HG03103 (cell line): ENCODE data around the gene UBQLN4.
A peak's percentile ranks its signal among the peaks of the same experiment; 100 is the strongest.

Experiments used
- ATAC-seq: cut with Tn5 transposase; IDR thresholded peaks from one replicate; pipeline ENCODE4 v1.9.1; 2021; ENCODE audit warnings: low read depth; ENCODE audit not compliant: unreplicated experiment

UBQLN4 gene

DNA sequence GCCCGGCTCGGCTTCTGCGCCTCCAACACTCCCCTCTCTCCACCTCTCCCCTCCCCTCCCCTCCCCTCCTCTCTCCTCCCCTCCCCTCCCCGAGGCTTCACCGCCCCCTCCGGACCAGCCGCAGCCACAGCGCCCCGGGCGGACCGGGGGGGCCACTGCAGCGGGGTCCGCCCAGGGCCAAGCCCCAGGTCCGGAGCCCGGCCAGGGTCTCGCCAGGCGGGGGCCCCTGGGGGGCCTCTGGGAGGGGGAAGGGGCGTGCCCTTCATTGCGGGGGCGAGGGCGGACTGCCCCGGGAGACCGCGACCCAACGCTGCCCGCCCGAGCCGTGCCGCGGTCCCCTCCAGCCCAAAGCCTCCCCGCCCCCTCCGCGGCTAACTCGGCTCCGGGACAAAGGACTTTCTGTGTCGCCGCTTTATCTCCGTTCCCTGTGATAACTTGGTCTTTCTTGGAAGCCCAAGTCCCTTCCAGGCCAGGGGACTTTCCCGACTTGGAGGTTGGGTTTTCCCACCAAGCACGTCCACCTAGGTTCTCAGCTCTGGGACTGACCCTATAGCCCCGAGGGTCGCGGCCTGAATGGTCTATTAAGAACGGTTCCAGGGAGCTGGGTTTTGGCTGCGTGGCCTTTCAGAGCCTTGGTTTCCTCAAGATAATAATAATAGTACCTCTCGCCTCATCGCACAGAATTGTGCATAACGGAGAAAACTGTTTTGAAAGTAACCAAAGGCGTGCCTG is at the start of gene UBQLN4:
Gene UBQLN4 (minus strand): TSS at position 31 of the 732 bp plus-strand sequence. CDS start 97 bp downstream, outside the sequence.
- peak; percentile 50 for ATAC-seq

DNA sequence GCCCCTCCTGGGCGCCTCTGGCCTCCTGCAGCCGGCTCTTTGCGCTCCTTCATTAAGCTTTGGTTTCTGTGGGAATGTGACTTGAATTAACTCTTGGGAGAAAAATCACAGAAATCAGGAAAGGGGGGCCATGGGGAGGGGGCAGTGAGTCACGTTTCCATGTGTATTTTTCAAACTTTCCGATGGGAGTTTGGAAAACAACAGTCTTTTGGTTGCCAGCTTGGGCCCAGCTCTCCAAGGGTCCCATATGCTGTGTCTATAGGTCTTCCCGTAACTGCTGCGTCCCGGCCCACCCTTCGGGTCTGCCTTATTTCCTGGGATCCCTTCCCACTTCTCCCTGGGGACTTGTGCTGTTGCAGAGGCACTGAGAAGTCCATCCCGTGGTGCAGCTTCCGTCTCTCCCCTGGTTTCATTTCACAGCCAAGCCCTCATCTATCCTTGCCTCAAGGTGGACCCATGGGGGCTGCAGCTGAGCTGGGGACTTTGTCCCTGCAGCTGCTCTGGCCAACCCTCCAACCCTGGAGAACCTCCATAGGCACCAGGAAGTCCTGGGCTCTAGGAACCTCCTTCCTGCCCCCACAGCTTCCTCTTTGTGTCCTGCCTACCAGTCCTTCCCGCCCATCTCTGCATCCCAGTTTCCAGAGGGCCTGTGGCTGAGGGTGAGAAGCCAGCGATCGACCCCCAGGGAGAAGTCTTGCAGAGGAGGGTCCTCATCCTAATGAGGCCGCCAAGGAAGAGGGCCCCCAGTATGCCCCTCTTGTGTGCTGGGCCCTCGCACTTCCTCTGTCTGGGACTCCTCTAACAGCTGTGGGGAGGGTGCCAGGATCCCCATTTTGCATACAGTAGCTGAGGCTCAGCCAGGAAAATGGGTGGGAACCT is 49.3 kb upstream of the UBQLN4 start:
- no peak for ATAC-seq

DNA sequence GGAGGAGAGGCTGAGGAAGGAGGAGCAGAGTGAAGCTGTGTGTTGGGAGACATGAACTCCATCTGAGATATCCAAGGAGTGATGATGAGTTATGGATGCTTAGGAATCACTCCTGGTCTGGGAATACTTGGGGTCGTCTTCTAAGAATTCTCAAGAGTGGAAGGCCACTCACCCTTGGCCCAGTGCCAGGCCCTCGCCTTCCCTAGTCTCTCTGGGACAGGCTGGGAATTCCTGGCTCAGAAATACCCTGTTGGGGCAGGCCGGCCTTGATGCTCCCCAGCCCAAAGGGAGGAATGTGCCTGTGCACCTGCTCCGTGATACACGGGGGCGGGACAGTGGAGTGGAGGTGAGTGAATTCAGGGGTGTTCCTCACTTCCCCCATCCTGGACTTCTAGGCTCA is 48.3 kb upstream of the UBQLN4 start:
- ATAC-seq = no peak

DNA sequence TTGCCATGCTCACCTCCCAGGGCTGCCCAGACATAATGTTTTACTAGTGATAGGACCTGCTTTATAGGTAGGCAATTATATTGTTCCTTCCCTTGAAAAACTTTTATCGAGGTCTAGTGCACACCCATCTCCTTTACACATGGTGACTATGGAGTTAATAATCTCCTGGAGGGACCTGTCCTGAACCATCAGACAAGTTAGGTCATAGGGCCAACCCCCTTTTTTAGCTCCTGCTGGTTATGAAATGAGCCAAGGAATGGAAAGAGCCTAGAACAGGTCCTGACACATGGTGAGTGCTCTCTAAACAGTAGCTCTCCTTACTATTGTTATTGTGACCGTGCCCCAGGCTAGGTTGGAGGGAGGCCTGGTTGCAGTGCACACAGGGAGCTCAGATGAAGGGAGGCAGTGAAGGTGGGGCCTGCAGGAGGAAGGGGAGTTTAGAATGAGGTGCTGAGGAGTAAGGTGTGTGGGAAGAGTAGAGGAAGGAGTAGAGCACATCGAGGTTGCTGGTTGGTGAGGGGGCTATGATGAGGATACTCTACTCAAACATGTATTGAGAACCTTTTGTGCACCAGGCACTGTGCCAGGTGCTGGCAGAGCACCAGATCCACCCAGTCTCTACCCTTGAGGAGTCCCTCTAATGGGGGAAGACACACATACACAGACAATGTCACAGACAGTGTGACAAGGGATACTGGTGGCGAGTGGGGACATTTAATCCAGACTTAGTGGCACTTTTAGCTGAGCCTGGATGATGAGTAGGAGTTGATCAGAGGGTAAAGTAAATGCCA is 46.8 kb upstream of the UBQLN4 start:
- ATAC-seq = no peak

DNA sequence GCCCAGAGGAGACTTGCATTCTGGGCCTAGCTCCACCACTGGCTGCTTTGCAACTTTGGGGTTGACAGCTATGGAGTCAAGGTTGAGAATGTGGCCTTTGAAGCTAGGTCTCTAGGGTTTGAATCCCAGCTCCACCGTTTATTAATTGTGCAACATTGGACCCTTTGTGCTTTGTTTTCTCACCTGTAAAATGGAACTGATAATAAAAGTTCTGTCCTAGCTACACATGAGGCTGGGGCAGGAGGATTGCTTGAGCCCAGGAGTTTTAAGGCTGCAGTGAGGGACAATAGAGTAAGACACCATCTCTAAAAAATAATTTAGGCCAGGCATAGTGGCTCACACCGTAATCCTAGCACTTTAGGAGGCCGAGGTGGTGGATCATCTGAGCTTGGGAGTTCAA is 45.7 kb upstream of the UBQLN4 start:
- ATAC-seq = no peak

DNA sequence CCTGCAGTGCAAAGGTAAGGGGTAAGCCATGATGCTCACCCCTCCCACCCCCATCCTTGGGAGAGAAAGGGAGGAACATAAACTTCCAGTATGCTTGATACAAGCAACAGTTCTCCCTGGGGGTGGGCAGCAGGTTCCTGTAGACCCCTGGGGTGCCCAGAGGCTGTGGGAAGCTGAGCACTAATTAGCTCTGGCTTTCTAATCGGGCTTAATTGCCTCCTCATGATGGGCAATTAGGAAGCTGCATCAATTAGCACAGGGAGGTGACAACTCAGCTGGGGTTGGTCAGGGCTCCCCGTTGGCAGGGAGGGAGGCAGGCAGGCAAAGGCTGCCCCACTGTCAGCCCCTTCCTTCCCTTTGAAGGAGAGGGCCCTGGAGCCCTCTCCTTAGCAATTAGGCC is 45.2 kb upstream of the UBQLN4 start:
- no peak for ATAC-seq

DNA sequence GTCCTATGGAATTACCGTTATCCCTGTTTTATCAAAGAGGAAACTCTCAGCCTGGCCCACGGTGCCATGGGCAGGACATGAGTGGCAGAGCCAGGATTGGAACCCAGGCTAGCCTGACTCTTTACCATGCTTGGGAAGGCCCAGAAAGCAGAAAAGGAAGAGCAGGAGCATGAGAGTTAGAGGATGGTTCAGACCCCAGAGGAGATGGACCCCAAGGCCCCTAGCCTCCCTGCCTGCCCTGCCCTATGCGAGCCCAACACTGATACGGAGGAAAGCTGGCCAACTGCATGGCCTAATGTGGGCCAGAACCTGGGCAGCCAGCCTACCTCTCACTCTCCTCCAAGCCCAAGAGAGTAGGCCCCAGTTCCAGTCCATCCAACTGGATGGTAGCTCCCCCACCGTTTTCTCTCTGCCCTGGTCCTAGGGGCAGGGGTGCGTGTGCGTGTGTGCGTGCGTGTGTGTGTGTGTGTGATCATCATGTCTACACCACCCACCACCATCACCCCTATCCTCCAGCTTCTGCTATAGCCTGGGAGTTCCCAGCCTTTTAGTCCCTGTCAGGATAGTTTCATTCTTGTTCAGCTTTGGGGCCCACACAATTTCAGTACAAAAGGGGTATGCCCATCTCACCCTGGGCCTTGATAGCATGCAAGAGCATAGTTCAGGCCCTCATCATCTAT is 44.0 kb upstream of the UBQLN4 start:
- no peak for ATAC-seq

DNA sequence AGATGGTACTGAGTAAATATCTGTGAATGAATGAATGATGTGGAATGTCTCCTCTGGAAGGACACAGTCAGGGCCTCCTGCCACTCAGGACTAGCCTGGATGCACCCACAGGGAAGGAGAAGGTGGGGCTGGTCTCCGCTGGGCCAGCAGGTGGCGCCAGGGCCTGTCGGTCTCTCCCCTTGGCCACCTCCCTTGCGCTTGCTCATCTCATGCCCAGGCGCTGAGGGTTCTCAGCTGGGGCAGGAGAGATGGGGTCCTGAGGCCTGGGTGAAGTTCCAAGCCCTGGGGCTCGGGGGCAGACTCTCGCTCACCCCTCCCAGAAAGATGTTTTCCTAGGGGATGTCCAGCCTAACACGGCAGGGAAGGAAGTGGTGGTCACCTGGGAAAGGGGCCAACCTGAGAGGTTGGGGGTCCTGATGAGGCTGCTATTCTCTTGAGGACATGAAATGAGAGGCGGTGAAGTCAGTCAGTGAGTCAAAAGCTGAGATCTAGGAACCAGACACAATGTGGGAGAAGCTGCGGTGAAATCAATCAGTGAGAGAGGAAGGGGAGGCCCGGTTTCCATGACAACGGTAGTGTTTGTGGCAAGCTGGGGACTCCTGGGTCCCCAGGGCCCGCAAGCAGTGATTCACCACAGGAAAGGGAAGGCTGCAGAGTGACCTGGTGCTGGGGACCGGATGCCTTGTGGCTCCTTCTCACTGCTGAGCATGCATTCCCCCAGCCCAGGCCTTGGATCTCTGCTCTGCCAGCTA is 43.2 kb upstream of the UBQLN4 start:
- ATAC-seq = peak; percentile 65

DNA sequence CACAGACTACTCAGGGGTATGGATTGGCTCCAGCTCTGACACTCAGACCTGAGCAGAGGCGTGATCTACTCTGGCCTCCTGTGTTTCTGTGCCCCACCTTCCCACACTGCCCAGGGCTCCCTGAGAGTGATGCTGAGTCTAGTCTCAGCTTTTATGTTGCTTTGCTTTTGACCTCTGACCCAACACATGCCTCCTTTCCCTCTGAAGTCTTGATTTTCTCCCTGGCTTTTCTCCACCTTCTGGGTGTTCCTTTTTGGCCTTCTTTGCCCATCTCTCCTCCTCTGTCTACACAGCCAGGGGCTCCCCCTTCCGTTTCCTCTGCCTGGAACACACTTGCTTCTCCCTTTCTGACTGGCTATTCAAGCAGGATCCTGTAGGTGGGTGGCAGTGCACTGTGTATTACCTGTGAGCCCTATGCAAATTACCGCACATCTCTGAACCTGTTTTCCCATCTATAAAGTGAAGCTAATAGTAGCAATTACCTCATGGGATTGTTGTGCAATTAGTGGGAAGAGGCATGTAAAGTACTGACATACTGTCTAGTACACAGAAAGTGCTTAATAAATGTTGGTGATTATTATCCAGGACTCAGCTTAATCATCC is 42.4 kb upstream of the UBQLN4 start:
- ATAC-seq = no peak

DNA sequence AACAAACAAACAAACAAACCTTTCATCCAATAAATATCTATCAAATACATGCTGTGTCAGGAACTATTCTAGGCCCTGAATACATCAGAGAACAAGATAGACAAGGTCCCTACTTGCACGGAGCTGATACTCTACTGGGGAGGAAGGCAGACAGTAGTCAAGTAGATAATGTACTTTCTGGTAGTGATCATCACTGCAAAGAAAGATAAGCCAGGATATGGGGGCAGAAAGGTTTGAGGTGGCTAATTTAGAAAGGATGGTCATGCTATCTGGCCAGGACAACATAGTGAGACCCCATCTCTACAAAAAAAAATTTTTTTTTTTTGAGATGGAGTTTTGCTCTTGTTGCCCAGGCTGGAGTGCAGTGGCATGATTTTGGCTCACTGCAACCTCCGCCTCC is 38.0 kb upstream of the UBQLN4 start:
- no peak for ATAC-seq

DNA sequence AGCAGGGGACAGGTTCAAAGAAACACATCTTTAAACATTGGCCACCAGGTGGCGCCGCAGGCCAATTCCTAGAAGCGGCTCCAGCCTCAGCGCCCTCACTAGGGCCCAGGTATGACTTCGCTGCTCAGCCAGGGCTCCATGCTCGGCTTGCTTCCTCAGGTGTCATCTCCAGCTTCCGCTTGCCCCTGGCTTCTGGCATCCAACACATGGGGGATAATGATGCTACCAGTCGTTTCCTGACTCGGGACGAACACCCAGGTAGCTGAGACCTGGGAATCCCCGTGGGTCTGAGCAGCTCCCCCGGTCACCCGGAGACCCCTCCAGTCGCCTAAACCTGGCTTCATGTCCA is 37.2 kb upstream of the UBQLN4 start:
- ATAC-seq = no peak

DNA sequence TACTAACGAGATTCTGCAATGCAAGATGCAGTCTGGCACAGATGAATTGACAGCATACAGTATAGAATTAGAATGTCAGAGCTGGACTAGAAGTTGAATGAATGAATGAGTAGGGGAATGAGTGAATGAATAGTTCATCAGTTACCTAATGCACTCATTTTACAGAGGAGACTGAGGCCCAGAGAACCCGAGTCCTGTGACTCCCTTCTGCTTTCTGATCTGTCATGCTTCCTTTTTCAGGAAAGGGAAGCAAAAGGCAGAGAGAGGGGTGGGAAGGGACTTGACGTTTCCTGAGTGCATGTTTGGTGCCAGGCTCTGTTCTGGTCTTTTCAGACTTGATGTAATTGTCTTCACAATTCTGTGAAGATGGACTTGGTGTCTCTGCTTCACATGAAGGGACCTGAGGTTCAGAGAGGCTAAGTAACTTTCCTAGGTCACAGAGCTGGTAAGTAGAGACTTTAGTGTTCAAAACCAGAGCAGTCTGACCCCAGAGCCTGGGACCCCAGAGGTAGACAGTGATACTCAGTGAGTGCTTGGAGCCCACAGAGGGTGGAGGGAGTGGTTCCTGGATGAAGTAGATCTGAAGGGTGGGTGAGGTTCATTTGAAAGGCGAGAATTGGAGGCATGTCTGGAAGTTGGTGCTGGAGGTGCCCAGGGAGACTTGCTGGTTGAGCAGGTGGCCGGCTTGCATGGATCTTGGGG is 36.7 kb upstream of the UBQLN4 start:
- no peak for ATAC-seq

DNA sequence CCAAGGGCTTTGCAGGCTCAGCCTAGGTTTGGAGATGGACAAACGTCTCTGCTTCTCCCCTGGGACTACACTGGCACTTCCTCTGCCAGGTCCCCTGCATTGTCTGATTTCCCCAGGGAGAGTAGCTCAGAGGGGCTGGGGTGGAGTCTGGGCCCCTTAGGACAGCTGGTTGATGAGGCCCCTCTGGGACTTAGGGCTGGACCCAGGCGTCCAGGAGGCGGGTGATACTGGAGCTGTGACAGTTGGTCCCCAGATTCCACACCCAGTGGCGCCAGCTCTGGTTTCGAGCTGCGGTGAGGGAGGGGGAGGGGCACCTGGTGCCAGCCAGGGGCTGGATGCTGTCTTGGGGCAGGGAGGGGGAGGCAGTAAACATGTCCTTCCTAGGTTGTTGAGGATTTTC is 36.1 kb upstream of the UBQLN4 start:
- ATAC-seq = no peak

DNA sequence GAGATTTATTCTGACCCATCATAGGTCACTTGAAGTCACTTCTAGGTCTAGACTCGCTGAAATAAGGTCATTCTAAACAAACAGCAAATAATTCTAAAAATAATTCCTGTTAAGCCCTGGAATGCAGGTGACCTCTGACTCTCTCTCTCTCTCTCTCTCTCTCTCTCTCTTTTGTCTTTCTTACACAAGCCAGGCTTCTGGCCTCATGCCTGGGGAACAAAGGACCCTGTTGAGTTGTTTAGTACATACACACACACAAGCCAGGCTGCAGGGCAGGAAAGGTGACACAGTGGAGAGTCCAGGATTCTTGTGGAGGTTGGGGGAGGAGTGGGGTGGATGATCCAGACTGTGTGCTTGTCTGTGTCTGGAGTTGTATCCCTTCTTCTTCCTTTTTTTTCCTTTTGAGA is 32.7 kb upstream of the UBQLN4 start:
- ATAC-seq = no peak

DNA sequence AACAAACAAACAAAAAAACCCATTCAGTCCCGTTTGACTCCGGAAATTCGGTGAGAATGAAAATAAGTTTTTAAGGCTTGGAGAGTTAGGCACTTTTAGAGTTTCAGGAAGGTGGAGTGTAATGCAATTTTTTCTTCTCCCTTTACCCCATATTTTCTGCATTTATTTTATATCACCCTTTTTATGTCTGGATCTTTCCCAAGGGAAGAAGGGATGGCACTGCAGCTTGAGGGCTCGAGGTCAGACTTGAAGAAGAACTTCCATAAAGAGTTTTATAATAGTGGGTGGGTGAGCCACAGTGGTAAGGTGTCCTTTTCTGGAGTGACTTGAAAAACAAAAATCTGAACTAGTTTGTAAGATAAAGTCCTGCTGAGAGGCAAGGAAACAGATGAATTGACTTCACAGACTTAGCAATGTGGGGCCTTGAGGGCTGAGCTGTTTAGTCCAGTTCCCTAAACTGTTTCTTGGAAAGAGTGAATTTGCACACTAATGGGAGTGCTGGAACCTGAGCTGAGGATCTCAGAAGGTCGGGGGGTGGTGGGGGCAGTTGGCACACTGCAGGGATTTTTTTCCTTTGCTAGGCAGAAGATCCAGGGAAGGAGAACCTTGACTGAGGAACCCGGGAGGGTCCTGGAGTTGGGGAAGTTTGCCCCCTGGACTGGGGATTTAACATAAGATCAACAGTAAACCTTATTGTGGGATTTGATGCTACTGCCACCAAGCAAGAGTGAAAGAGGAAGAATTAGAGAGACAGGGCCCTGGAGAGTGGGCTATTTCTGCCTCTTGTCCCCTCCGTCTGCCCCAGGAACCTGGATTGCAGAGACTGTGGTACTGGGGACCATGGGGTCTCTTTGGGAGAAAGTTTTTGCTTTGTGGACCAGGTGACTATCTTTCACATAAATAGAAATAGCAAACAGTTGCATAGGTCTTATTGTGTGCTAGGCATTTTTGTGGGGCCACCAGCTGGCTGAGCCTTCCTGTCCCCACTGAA is 30.5 kb upstream of the UBQLN4 start:
- no peak for ATAC-seq

DNA sequence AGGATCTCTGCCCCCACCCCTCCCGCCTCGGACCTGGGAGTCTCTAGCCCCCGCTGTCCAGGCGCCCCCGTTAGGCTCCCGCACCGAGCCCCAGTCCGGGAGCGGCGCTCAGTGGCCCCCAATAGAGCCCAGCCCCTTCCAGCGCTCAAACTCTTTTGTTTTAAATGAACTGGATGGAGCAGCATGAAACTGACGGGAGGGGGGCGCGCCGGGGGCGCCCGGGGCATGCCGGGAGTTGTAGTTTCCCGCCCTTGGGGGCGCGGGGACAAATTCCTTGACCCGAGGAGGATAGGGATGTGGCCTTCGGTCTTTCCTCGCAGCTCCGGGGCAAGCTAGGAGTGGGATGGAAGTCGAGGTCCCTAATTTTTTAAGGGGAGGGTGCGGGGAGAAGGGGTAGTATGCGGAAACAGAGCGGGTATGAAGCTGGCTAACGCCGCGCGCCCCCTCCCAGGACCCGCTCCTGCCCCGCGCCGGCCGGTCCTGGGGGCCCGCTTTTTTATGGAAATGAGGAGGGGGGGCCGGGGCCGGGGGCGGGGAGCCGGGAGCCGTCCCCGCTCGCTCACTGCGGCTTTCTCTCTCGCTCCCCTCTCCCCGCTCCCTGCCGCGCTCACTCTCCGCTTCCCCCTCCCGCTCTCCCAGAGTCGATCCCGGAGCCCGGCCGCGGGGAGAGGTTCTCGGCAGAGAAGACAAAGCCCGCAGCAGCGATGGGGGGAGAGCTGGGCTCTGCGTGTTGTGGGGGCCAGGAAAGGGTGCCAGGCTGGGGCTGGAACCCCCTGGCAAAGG is 28.9 kb upstream of the UBQLN4 start, which contains the start of gene MEX3A:
Gene MEX3A (minus strand): TSS at position 157 of the 783 bp plus-strand sequence. CDS start 467 bp downstream, outside the sequence.
- ATAC-seq = no peak

DNA sequence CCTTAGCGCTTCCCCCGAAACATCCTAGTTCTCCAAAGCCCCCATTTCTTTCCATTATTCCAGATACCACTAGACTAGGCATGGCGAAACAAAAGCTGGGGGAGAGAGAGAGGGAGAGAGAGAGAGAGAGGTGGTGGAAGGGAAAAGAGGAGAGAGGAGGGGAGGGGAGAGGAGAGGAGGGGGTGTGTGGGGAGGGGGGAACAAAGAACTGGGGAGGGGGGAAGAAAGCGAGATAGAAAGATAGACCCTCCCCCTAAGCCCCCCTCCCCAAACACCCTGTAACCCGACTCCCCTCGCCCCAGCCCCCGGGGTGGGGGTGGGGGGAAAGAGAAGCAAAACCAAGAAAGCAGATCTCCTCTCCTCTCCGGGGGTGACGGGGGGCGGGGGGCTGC is 28.3 kb upstream of the UBQLN4 start:
- no peak for ATAC-seq
